HCT116 (cell line): ENCODE results near the gene PPM1E.

ENCODE experiments used
- POLR2A ChIP-seq: IDR thresholded peaks from 2 replicates; pipeline ENCODE4 v1.7.0; 2011; ENCODE audit warnings: borderline replicate concordance; ENCODE audit not compliant: insufficient read depth, insufficient read length; ENCODE audit errors: extremely low read depth
- RAD21 ChIP-seq: IDR thresholded peaks from 2 replicates; pipeline ENCODE4 v1.6.1; 2012; ENCODE audit warnings: low read depth, mild to moderate bottlenecking
- SIN3A ChIP-seq: IDR thresholded peaks from 2 replicates; pipeline ENCODE4 v1.6.1; 2012; ENCODE audit warnings: low read depth
- TF ChIP-seq, protein P1 (sequence below), 3 experiments: fragments of 200-600 bp in 1 of 3; sonication (generic) in 1 of 3; IDR thresholded peaks in 2 of 3; conservative IDR thresholded peaks in 1 of 3; 2 replicates each; pipeline ENCODE4 v1.5.1; 2012 to 2017; ENCODE audit warnings: low read depth in 2 of 3, low read length in 2 of 3, antibody characterized with exemption in 1 of 3, borderline replicate concordance in 1 of 3, control low read depth in 1 of 3, mild to moderate bottlenecking in 1 of 3, mixed read lengths in 1 of 3, mixed run types in 1 of 3, moderate library complexity in 1 of 3; ENCODE audit not compliant: insufficient read depth in 1 of 3
- TF ChIP-seq, protein P2 (sequence below): IDR thresholded peaks from 2 replicates; pipeline ENCODE4 v1.6.1; 2012; ENCODE audit warnings: low read depth

DNA sequence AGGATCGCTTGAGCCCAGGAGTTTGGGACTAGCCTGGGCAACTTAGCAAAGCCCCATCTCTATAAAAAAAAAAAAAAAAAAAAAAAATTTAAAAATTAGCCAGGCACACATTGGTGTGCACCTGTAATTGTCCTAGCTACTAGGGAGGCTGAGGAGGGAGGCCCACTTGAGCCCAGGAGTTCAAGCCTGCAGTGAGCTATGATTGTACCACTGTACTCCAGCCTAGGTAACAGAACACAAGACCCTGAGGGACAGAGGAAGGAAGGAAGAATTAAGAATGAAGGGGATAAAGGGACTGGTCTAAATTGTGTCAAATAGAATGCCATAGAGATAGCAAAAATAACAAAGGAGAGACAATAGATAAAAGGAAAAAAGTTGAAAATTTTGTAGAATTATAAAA, 248.2 kb downstream of the PPM1E start:
- TF ChIP-seq, protein P1, sequence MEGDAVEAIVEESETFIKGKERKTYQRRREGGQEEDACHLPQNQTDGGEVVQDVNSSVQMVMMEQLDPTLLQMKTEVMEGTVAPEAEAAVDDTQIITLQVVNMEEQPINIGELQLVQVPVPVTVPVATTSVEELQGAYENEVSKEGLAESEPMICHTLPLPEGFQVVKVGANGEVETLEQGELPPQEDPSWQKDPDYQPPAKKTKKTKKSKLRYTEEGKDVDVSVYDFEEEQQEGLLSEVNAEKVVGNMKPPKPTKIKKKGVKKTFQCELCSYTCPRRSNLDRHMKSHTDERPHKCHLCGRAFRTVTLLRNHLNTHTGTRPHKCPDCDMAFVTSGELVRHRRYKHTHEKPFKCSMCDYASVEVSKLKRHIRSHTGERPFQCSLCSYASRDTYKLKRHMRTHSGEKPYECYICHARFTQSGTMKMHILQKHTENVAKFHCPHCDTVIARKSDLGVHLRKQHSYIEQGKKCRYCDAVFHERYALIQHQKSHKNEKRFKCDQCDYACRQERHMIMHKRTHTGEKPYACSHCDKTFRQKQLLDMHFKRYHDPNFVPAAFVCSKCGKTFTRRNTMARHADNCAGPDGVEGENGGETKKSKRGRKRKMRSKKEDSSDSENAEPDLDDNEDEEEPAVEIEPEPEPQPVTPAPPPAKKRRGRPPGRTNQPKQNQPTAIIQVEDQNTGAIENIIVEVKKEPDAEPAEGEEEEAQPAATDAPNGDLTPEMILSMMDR (IDR thresholded peaks at IDR 0.05 in 2 of 3, conservative IDR thresholded peaks at IDR 0.05 in 1 of 3; ENCODE audit: borderline replicate concordance in 1 of 3, insufficient read depth in 1 of 3, low read depth in 2 of 3, low read length in 2 of 3): no peak
- TF ChIP-seq POLR2A: no peak
- no peak for TF ChIP-seq RAD21
- TF ChIP-seq SIN3A: no peak
- TF ChIP-seq, protein P2, sequence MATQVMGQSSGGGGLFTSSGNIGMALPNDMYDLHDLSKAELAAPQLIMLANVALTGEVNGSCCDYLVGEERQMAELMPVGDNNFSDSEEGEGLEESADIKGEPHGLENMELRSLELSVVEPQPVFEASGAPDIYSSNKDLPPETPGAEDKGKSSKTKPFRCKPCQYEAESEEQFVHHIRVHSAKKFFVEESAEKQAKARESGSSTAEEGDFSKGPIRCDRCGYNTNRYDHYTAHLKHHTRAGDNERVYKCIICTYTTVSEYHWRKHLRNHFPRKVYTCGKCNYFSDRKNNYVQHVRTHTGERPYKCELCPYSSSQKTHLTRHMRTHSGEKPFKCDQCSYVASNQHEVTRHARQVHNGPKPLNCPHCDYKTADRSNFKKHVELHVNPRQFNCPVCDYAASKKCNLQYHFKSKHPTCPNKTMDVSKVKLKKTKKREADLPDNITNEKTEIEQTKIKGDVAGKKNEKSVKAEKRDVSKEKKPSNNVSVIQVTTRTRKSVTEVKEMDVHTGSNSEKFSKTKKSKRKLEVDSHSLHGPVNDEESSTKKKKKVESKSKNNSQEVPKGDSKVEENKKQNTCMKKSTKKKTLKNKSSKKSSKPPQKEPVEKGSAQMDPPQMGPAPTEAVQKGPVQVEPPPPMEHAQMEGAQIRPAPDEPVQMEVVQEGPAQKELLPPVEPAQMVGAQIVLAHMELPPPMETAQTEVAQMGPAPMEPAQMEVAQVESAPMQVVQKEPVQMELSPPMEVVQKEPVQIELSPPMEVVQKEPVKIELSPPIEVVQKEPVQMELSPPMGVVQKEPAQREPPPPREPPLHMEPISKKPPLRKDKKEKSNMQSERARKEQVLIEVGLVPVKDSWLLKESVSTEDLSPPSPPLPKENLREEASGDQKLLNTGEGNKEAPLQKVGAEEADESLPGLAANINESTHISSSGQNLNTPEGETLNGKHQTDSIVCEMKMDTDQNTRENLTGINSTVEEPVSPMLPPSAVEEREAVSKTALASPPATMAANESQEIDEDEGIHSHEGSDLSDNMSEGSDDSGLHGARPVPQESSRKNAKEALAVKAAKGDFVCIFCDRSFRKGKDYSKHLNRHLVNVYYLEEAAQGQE: no peak
